ENCODE data around the gene HILPDA.
"Not testable (repeated sequence)": the region's sequence is repeated elsewhere in the genome, so short reads cannot be mapped to it uniquely, and the experiment has no call there.

HILPDA gene

DNA sequence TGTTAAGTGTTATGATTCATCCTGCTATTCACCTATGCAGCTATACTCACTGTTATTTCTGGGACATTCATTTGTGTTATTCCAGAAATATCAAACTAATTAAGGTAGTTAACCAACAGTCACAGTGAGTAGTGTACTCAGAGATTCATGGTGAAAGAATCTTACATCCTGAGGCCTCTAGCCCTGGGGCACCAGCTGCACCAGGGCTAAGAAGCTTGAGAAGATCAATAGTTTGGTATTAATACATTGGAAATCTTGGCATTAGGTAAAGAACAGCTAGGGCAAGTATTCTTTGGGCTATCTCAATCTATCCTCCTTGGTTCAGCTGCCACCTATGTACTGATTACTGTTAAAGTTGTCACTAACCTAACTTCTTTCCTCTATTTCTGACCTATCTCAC lies 11.2 kb downstream of the HILPDA start:
- DNase-seq: not testable (repeated sequence)

- DNase-seq: peak; percentile 91
These were observed 21.0 kb downstream of the HILPDA start, which contains the start of gene METTL2B for GRCh38 chr7:128476402-128477335. TSS of gene METTL2B (plus strand) at chr7:128476748. CDS start at chr7:128476766, 18 bp downstream.

DNA sequence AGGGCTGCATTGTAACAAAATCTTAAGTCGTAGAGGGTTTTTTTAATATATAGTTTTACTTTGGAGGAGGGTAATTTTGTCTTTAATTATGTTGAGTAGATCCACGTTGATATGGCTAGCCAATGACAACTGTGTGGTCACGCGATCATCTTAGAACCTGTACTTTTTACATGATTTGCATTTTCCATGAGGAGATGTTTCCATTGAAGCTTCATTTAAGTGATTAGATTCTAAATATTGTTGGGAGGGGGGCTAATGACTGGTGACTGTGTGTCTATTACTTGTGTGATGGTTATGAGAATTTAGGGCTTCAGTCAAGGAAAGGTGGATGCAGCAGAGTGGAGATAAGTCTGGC lies 21.6 kb downstream of the HILPDA start:
- DNase-seq: not testable (repeated sequence)

- not testable (repeated sequence) for DNase-seq
These were observed 23.4 kb downstream of the HILPDA start for GRCh38 chr7:128479082-128479481.

DNA sequence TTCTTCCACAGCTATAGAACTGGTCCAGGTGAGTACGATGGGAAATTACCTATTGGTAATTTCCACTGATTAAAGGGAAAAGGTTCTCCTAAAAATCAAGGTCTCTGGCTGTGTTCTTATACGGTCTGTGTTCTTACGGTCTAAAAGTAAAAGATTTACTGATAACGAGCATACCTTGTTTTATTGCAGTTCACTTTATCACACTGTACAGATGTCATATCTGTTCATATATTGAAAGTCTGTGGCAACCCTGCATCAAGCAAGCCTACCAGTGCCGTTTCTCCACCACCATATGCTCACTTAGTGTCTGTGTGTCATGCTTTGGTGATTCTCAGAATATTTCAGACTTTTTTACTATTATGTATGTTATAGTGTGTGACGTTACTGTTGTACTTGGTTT lies 32.5 kb downstream of the HILPDA start:
- DNase-seq: not testable (repeated sequence)

DNA sequence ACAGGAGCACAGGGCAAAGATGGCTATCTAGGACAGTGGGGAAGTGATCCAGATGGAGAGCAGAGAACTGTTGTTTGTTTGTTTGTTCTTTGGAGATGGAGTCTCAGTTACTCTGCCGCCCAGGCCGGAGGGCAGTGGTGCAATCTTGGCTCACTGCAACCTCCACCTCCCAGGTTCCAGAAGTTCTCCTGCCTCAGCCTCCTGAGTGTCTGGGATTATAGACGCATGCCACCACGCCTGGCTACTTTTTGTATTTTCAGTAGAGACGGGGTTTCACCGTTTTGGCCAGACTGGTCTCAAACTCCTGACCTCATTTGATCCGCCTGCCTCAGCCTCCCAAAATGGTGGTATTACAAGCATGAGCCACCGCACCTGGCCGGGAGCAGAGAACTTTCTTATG lies 41.7 kb downstream of the HILPDA start:
- no peak for DNase-seq

DNA sequence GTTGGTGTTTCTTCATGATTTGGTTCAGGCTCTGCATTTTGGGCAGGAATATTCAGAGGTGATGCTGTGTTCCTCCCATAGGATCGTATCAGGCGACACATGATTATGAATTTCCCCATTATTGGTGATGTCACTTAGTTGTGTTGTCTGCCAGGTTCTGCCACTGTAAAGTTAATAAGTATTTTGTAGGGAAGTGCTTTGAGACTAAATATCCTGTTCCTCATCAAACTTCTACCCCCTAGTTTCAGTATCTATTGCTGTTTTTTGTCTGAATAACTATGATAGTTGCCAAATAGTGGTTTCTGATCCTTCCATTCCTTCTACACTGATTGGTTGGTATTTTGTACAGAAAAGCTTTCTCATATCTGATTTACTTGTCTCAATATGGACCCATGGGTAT lies 49.7 kb downstream of the HILPDA start:
- DNase-seq: not testable (repeated sequence)

DNA sequence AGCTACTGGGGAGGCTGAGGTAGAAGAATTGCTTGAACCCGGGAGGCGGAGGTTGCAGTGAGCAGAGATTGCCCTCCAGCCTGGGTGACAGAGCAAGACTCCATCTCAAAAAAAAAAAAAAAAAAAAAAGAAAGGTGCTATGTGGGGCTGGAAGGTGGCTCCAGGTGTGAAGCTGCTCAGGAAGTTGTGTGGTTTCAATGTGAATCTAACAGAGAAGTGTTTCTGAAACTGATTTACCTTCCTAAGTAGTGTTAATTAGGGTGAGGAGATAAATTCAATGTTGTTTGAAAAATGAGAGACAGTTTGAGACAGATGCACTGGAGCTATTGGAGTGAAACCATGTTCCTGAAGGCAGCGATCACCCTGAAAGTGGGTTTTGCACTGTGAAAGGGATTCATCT lies 51.1 kb downstream of the HILPDA start:
- not testable (repeated sequence) for DNase-seq

DNA sequence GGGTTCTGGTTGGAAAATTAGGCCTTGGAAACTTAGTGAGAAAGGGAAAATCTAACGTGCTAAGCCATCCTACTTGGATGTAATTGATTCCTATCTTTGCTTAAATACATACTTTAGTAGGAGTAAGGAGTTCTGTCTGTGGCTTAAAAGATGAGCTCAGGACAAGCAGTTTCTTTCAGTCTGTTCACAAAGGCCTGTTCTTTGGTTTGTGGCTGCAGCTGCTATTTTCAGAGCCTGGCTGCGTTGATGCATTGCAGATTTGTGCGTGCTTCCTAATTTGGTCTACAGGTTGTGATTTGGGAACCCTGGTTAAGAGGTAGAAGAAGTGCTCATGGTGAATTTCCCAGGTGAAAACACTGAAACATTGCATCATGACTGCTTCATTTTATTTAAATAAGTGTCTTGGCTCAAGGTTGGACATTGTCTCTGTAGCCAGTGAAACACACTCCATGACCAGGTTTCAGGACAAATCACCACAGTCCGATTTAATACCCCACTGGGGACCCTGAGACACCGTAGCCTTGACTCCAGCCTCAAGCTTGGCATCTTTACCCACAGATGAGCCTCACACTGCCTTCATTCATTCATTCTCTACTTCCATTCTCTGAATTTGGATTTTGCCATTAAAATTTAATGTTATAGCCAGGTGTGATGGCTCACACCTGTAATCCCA lies 51.8 kb downstream of the HILPDA start:
- DNase-seq: not testable (repeated sequence)

All from fibroblast of skin of right quadriceps (primary cell).